Measurements from ENCODE around the gene FHIP1B.

The FHIP1B gene

GRCh38 chr11:6253197-6253596, 18.8 kb upstream of the FHIP1B start:
- DNase-seq: no peak
- no peak overlapping the region for H2BK12ac ChIP-seq (ENCODE audit: low read length)
- H3K4me1 ChIP-seq (ENCODE audit: control insufficient read depth in 1 of 2, insufficient read depth in 2 of 2, low read length in 2 of 2): peaks cover 5 to 9% of the 10 kb centered on the region in 2 experiments
- no peaks in the 10 kb centered on the region for H3K9me3 ChIP-seq (ENCODE audit: insufficient read depth, low read depth, low read length)
- no peak overlapping the region for H3K4me3 ChIP-seq (ENCODE audit: low read depth, low read length)
- no peak overlapping the region for H3K9ac ChIP-seq (ENCODE audit: low read length)
- no peak overlapping the region for H3K18ac ChIP-seq (ENCODE audit: low read length)
- no peak overlapping the region for H4K12ac ChIP-seq (ENCODE audit: low read depth, low read length)
- H3K14ac ChIP-seq (ENCODE audit: low read length): no peak overlapping the region
- H3K79me1 ChIP-seq (ENCODE audit: low read length): peaks cover 7% of the 10 kb centered on the region
- no peak overlapping the region for H4K8ac ChIP-seq (ENCODE audit: low read depth, low read length)
- H3K27ac ChIP-seq (ENCODE audit: low read depth, low read length): no peak overlapping the region
- H3K23ac ChIP-seq (ENCODE audit: low read length): no peak overlapping the region
- no peak overlapping the region for H4K91ac ChIP-seq (ENCODE audit: low read depth, low read length)
- H2BK120ac ChIP-seq (ENCODE audit: insufficient read depth, low read length, poor library complexity): no peak overlapping the region
- H3K36me3 ChIP-seq (ENCODE audit: control insufficient read depth in 1 of 2, insufficient read depth in 2 of 2, low read length in 2 of 2): no peaks in the 10 kb centered on the region
- WGBS (ENCODE audit: extremely low coverage, insufficient coverage, insufficient read length): no CpG with 5 or more reads among the region's 1 CpG
- no peak overlapping the region for H3K4ac ChIP-seq (ENCODE audit: low read depth, low read length)
- no peaks in the 10 kb centered on the region for H3K27me3 ChIP-seq (ENCODE audit: insufficient read depth, low read length)
- H3K4me2 ChIP-seq (ENCODE audit: low read length): no peak overlapping the region
- H2AK5ac ChIP-seq (ENCODE audit: low read length): no peak overlapping the region
- H3K79me2 ChIP-seq (ENCODE audit: control insufficient read depth, insufficient read depth, low read length, poor library complexity): no peaks in the 10 kb centered on the region
- H2BK5ac ChIP-seq (ENCODE audit: low read depth, low read length, poor library complexity): no peak overlapping the region
- H2AFZ ChIP-seq (ENCODE audit: insufficient read depth, low read length, poor library complexity): no peak overlapping the region

- H2BK120ac ChIP-seq (ENCODE audit: insufficient read depth, low read length, poor library complexity): no peak overlapping the region
- no peak overlapping the region for H3K18ac ChIP-seq (ENCODE audit: low read length)
- no peak for DNase-seq
- no peak overlapping the region for H3K9ac ChIP-seq (ENCODE audit: low read length)
- no peak overlapping the region for H3K27ac ChIP-seq (ENCODE audit: low read depth, low read length)
- no peaks in the 10 kb centered on the region for H3K36me3 ChIP-seq (ENCODE audit: control insufficient read depth in 1 of 2, insufficient read depth in 2 of 2, low read length in 2 of 2)
- no peak overlapping the region for H4K91ac ChIP-seq (ENCODE audit: low read depth, low read length)
- H3K4me2 ChIP-seq (ENCODE audit: low read length): no peak overlapping the region
- H3K79me2 ChIP-seq (ENCODE audit: control insufficient read depth, insufficient read depth, low read length, poor library complexity): no peaks in the 10 kb centered on the region
- no peaks in the 10 kb centered on the region for H3K9me3 ChIP-seq (ENCODE audit: insufficient read depth, low read depth, low read length)
- no peaks in the 10 kb centered on the region for H3K27me3 ChIP-seq (ENCODE audit: insufficient read depth, low read length)
- WGBS (ENCODE audit: extremely low coverage, insufficient coverage, insufficient read length): no CpG with 5 or more reads among the region's 6 CpGs
- H3K79me1 ChIP-seq (ENCODE audit: low read length): peaks cover 8% of the 10 kb centered on the region
- H3K4me3 ChIP-seq (ENCODE audit: low read depth, low read length): no peak overlapping the region
- H3K4me1 ChIP-seq (ENCODE audit: control insufficient read depth in 1 of 2, insufficient read depth in 2 of 2, low read length in 2 of 2): peaks cover 3 to 8% of the 10 kb centered on the region in 2 experiments
- no peak overlapping the region for H4K12ac ChIP-seq (ENCODE audit: low read depth, low read length)
- no peak overlapping the region for H3K14ac ChIP-seq (ENCODE audit: low read length)
- no peak overlapping the region for H2AFZ ChIP-seq (ENCODE audit: insufficient read depth, low read length, poor library complexity)
- H4K8ac ChIP-seq (ENCODE audit: low read depth, low read length): no peak overlapping the region
- H2BK12ac ChIP-seq (ENCODE audit: low read length): no peak overlapping the region
- H2AK5ac ChIP-seq (ENCODE audit: low read length): no peak overlapping the region
- H3K23ac ChIP-seq (ENCODE audit: low read length): no peak overlapping the region
- H2BK5ac ChIP-seq (ENCODE audit: low read depth, low read length, poor library complexity): no peak overlapping the region
- no peak overlapping the region for H3K4ac ChIP-seq (ENCODE audit: low read depth, low read length)
Observed at GRCh38 chr11:6251990-6252473, 17.6 kb upstream of the FHIP1B start.

- Histone ChIP-seq H3K27ac (ENCODE audit: low read depth, low read length) (peak overlapping the region; percentile 3), H3K79me1 (ENCODE audit: low read length) (peaks cover 9% of the 10 kb centered on the region), H3K9me3 (ENCODE audit: insufficient read depth, low read depth, low read length) (no peaks in the 10 kb centered on the region), H3K14ac (ENCODE audit: low read length) (no peak overlapping the region), H3K18ac (ENCODE audit: low read length) (no peak overlapping the region), H2AK5ac (ENCODE audit: low read length) (no peak overlapping the region), H2BK12ac (ENCODE audit: low read length) (peak overlapping the region; percentile 3), H3K79me2 (ENCODE audit: control insufficient read depth, insufficient read depth, low read length, poor library complexity) (no peaks in the 10 kb centered on the region), H2AFZ (ENCODE audit: insufficient read depth, low read length, poor library complexity) (no peak overlapping the region), H3K4me2 (ENCODE audit: low read length) (no peak overlapping the region), H3K9ac (ENCODE audit: low read length) (no peak overlapping the region), H3K4ac (ENCODE audit: low read depth, low read length) (no peak overlapping the region), H3K4me1 (ENCODE audit: control insufficient read depth in 1 of 2, insufficient read depth in 2 of 2, low read length in 2 of 2) (peaks cover 3 to 7% of the 10 kb centered on the region in 2 experiments), H4K91ac (ENCODE audit: low read depth, low read length) (peak overlapping the region; percentile 42), H2BK120ac (ENCODE audit: insufficient read depth, low read length, poor library complexity) (no peak overlapping the region), H2BK5ac (ENCODE audit: low read depth, low read length, poor library complexity) (no peak overlapping the region), H3K27me3 (ENCODE audit: insufficient read depth, low read length) (no peaks in the 10 kb centered on the region), H3K23ac (ENCODE audit: low read length) (no peak overlapping the region), H3K36me3 (ENCODE audit: control insufficient read depth in 1 of 2, insufficient read depth in 2 of 2, low read length in 2 of 2) (no peaks in the 10 kb centered on the region), H4K8ac (ENCODE audit: low read depth, low read length) (no peak overlapping the region), H4K12ac (ENCODE audit: low read depth, low read length) (no peak overlapping the region), H3K4me3 (ENCODE audit: low read depth, low read length) (no peak overlapping the region)
- no CpG with 5 or more reads among the region's 6 CpGs for WGBS (ENCODE audit: extremely low coverage, insufficient coverage, insufficient read length)
- peak; percentile 70 to 85 for DNase-seq
Observed at GRCh38 chr11:6251120-6251733, 16.8 kb upstream of the FHIP1B start.

GRCh38 chr11:6249770-6250555, 15.5 kb upstream of the FHIP1B start:
- WGBS (ENCODE audit: extremely low coverage, insufficient coverage, insufficient read length): no CpG with 5 or more reads among the region's 3 CpGs
- no peak overlapping the region for H3K4me2 ChIP-seq (ENCODE audit: low read length)

More at GRCh38 chr11:6249770-6250555, 15.5 kb upstream of the FHIP1B start:
- H3K27me3 ChIP-seq (ENCODE audit: insufficient read depth, low read length): no peaks in the 10 kb centered on the region
- H2BK12ac ChIP-seq (ENCODE audit: low read length): no peak overlapping the region
- peak overlapping the region; percentile 76 for H4K91ac ChIP-seq (ENCODE audit: low read depth, low read length)
- peak overlapping the region; percentile 48 for H3K27ac ChIP-seq (ENCODE audit: low read depth, low read length)
- H3K79me1 ChIP-seq (ENCODE audit: low read length): peaks cover 6% of the 10 kb centered on the region
- no peak overlapping the region for H3K23ac ChIP-seq (ENCODE audit: low read length)
- peak overlapping the region; percentile 14 for H2BK5ac ChIP-seq (ENCODE audit: low read depth, low read length, poor library complexity)
- H3K36me3 ChIP-seq (ENCODE audit: control insufficient read depth in 1 of 2, insufficient read depth in 2 of 2, low read length in 2 of 2): no peaks in the 10 kb centered on the region
- H3K4me1 ChIP-seq (ENCODE audit: control insufficient read depth in 1 of 2, insufficient read depth in 2 of 2, low read length in 2 of 2): peaks cover 3 to 6% of the 10 kb centered on the region in 2 experiments
- H2BK120ac ChIP-seq (ENCODE audit: insufficient read depth, low read length, poor library complexity): peak overlapping the region; percentile 49
- H2AK5ac ChIP-seq (ENCODE audit: low read length): no peak overlapping the region
- H3K14ac ChIP-seq (ENCODE audit: low read length): peak overlapping the region; percentile 15
- no peak overlapping the region for H2AFZ ChIP-seq (ENCODE audit: insufficient read depth, low read length, poor library complexity)
- H3K4ac ChIP-seq (ENCODE audit: low read depth, low read length): no peak overlapping the region
- DNase-seq: peak; percentile 90 to 95
- peak overlapping the region; percentile 53 for H3K18ac ChIP-seq (ENCODE audit: low read length)
- no peaks in the 10 kb centered on the region for H3K9me3 ChIP-seq (ENCODE audit: insufficient read depth, low read depth, low read length)
- no peak overlapping the region for H3K9ac ChIP-seq (ENCODE audit: low read length)
- H4K12ac ChIP-seq (ENCODE audit: low read depth, low read length): no peak overlapping the region
- H3K4me3 ChIP-seq (ENCODE audit: low read depth, low read length): no peak overlapping the region
- H3K79me2 ChIP-seq (ENCODE audit: control insufficient read depth, insufficient read depth, low read length, poor library complexity): no peaks in the 10 kb centered on the region
- H4K8ac ChIP-seq (ENCODE audit: low read depth, low read length): peak overlapping the region; percentile 2

Data from trophoblast cell (in vitro differentiated cells and primary cell).